GOT3 (cell line): Measurements from ENCODE around the gene RRP15.
"Not testable (repeated sequence)": the region's sequence is repeated elsewhere in the genome, so short reads cannot be mapped to it uniquely, and the experiment has no call there.

ENCODE experiments used
- DNase-seq: peaks from one replicate; lab custom pipeline; 2025; ENCODE audit warnings: mixed read lengths; lab: John Stamatoyannopoulos, UW

RRP15 gene

GRCh38 chr1:218296162-218296561, 11.1 kb downstream of the RRP15 start:
- no peak for DNase-seq

GRCh38 chr1:218297461-218297860, 12.4 kb downstream of the RRP15 start:
- DNase-seq, result no peak

GRCh38 chr1:218297867-218298266, 12.8 kb downstream of the RRP15 start:
- DNase-seq, result no peak

GRCh38 chr1:218298398-218298797, 13.3 kb downstream of the RRP15 start:
- no peak for DNase-seq

- no peak for DNase-seq
These were observed 14.3 kb downstream of the RRP15 start for GRCh38 chr1:218299416-218299815.

GRCh38 chr1:218301217-218301616, 16.1 kb downstream of the RRP15 start:
- no peak for DNase-seq

GRCh38 chr1:218302155-218302554, 17.1 kb downstream of the RRP15 start:
- DNase-seq, result no peak

GRCh38 chr1:218303176-218303879, 18.2 kb downstream of the RRP15 start:
- DNase-seq, result no peak

GRCh38 chr1:218304281-218305039, 19.4 kb downstream of the RRP15 start:
- no peak for DNase-seq

- DNase-seq, result no peak
These were observed 20.5 kb downstream of the RRP15 start for GRCh38 chr1:218305472-218306064.

- no peak for DNase-seq
These were observed 27.4 kb downstream of the RRP15 start for GRCh38 chr1:218312509-218312908.

- DNase-seq, result no peak
These were observed 29.2 kb downstream of the RRP15 start for GRCh38 chr1:218314316-218314715.

- no peak for DNase-seq
These were observed 30.5 kb downstream of the RRP15 start for GRCh38 chr1:218315638-218316037.

- DNase-seq, result no peak
These were observed 32.0 kb downstream of the RRP15 start for GRCh38 chr1:218317061-218317460.

GRCh38 chr1:218320182-218320581, 35.1 kb downstream of the RRP15 start:
- DNase-seq, result not testable (repeated sequence)

GRCh38 chr1:218322762-218323161, 37.7 kb downstream of the RRP15 start:
- no peak for DNase-seq

GRCh38 chr1:218323568-218324225, 38.6 kb downstream of the RRP15 start:
- DNase-seq, result no peak

GRCh38 chr1:218324226-218324580, 39.1 kb downstream of the RRP15 start:
- no peak for DNase-seq

- no peak for DNase-seq
These were observed 43.7 kb downstream of the RRP15 start for GRCh38 chr1:218328769-218329168.

- no peak for DNase-seq
These were observed 45.0 kb downstream of the RRP15 start for GRCh38 chr1:218330043-218330623.

GRCh38 chr1:218332416-218332815, 47.3 kb downstream of the RRP15 start:
- no peak for DNase-seq

- DNase-seq, result no peak
These were observed 51.2 kb downstream of the RRP15 start for GRCh38 chr1:218336328-218336727.
